Measurements from ENCODE around the gene BBC3. TPM values are rescaled to one million over a fixed set of nuclear protein-coding genes. Genes with fewer than 3 reads are reported as not detected.

The BBC3 gene
- total RNA-seq, 2 experiments from 2014 or later: 39.8 to 42.1 TPM

- peak overlapping the region in 1 of 2 donors; percentile 22 for H3K27ac ChIP-seq (ENCODE audit: low read depth in 1 of 2, low read length in 2 of 2)
- peak overlapping the region; percentile 98 for H3K27ac Mint-ChIP-seq
- peaks cover 84% of the 10 kb centered on the region for H3K4me1 Mint-ChIP-seq (ENCODE audit: low read depth)
- H3K9me3 Mint-ChIP-seq: no peaks in the 10 kb centered on the region
- H3K36me3 Mint-ChIP-seq (ENCODE audit: low read depth): peaks cover 55% of the 10 kb centered on the region
- H3K4me1 ChIP-seq (ENCODE audit: insufficient read depth, low read length): peaks cover 84% of the 10 kb centered on the region
- no peaks in the 10 kb centered on the region for H3K9me3 ChIP-seq (ENCODE audit: control insufficient read depth in 1 of 2, insufficient read depth in 1 of 2, low read length in 2 of 2)
- CTCF ChIA-PET: interaction anchor here (3.5 kb wide), 1 partner anchor 65 kb away, joined by 22 read pairs; no protein-coding TSS in a partner anchor
- H3K4me3 ChIP-seq (ENCODE audit: low read length): no peak overlapping the region
- peaks cover 17% of the 10 kb centered on the region for H3K36me3 ChIP-seq (ENCODE audit: insufficient read depth, low read length)
- ATAC-seq (ENCODE audit: poor library complexity) (no peak), DNase-seq (no peak)
- peak overlapping the region; percentile 3 for H3K4me3 Mint-ChIP-seq
- no peaks in the 10 kb centered on the region for H3K27me3 ChIP-seq (ENCODE audit: control insufficient read depth in 1 of 2, insufficient read depth in 2 of 2, low read length in 2 of 2)
- H3K27me3 Mint-ChIP-seq: no peaks in the 10 kb centered on the region
- intact Hi-C loops (cut with DNase I, micrococcal nuclease): no loop called here
- POLR2A ChIA-PET: interaction anchor here (0.8 to 3.6 kb wide), 6 partner anchors 8 to 47 kb away, joined by 3 to 81 read pairs (median 4); no protein-coding TSS in a partner anchor
- no peak for TF ChIP-seq CTCF (IDR thresholded peaks at IDR 0.05)
Measured at GRCh38 chr19:47179653-47180310, 51.2 kb downstream of the BBC3 start.

- Mint-ChIP-seq H3K27me3 (no peaks in the 10 kb centered on the region), H3K4me1 (ENCODE audit: low read depth) (peaks cover 69% of the 10 kb centered on the region), H3K4me3 (peak overlapping the region; percentile 81), H3K27ac (peak overlapping the region; percentile 98), H3K9me3 (no peaks in the 10 kb centered on the region), H3K36me3 (ENCODE audit: low read depth) (peaks cover 59% of the 10 kb centered on the region)
- Histone ChIP-seq H3K4me1 (ENCODE audit: insufficient read depth, low read length) (peaks cover 56% of the 10 kb centered on the region), H3K9me3 (ENCODE audit: control insufficient read depth in 1 of 2, insufficient read depth in 1 of 2, low read length in 2 of 2) (no peaks in the 10 kb centered on the region), H3K27me3 (ENCODE audit: control insufficient read depth in 1 of 2, insufficient read depth in 2 of 2, low read length in 2 of 2) (no peaks in the 10 kb centered on the region), H3K36me3 (ENCODE audit: insufficient read depth, low read length) (peaks cover 23% of the 10 kb centered on the region), H3K4me3 (ENCODE audit: low read length) (peak overlapping the region; percentile 6), H3K27ac (ENCODE audit: low read depth in 1 of 2, low read length in 2 of 2) (peak overlapping the region; percentile 60 to 68)
- DNase-seq (peak in 11 of 14 experiments; percentile 22 to 82 (median 43)), ATAC-seq (ENCODE audit: poor library complexity) (peak; percentile 85)
- no peak for TF ChIP-seq CTCF (IDR thresholded peaks at IDR 0.05)
- CTCF ChIA-PET: interaction anchor here (1.0 to 3.5 kb wide), 9 partner anchors 10 to 68 kb away, joined by 4 to 22 read pairs (median 5); partner anchors contain the start of gene SAE1
- POLR2A ChIA-PET: interaction anchor here (0.6 to 3.6 kb wide), 16 partner anchors 11 to 80 kb away, joined by 3 to 81 read pairs (median 8); partner anchors contain the start of genes CCDC9 and ZC3H4
- intact Hi-C loops (cut with DNase I, micrococcal nuclease): loop anchor here (1.0 to 2.0 kb wide), 4 partner anchors 10 to 30 kb away; no protein-coding TSS in a partner anchor
Measured at GRCh38 chr19:47176627-47177090, 54.3 kb downstream of the BBC3 start.

- ATAC-seq (ENCODE audit: poor library complexity) (no peak), DNase-seq (no peak)
- CTCF ChIA-PET: interaction anchor here (1.0 to 3.5 kb wide), 8 partner anchors 10 to 68 kb away, joined by 4 to 22 read pairs (median 6); no protein-coding TSS in a partner anchor
- H3K36me3 ChIP-seq (ENCODE audit: insufficient read depth, low read length): peaks cover 27% of the 10 kb centered on the region
- H3K4me1 ChIP-seq (ENCODE audit: insufficient read depth, low read length): peaks cover 52% of the 10 kb centered on the region
- H3K27me3 ChIP-seq (ENCODE audit: control insufficient read depth in 1 of 2, insufficient read depth in 2 of 2, low read length in 2 of 2): no peaks in the 10 kb centered on the region
- intact Hi-C loops (cut with DNase I, micrococcal nuclease): loop anchor here (1.0 to 2.0 kb wide), 3 partner anchors 10 to 17 kb away; no protein-coding TSS in a partner anchor
- Mint-ChIP-seq H3K4me1 (ENCODE audit: low read depth) (peaks cover 69% of the 10 kb centered on the region), H3K4me3 (peak overlapping the region; percentile 81), H3K36me3 (ENCODE audit: low read depth) (peaks cover 59% of the 10 kb centered on the region), H3K27ac (peak overlapping the region; percentile 98), H3K27me3 (no peaks in the 10 kb centered on the region), H3K9me3 (no peaks in the 10 kb centered on the region)
- no peaks in the 10 kb centered on the region for H3K9me3 ChIP-seq (ENCODE audit: control insufficient read depth in 1 of 2, insufficient read depth in 1 of 2, low read length in 2 of 2)
- peak overlapping the region; percentile 6 for H3K4me3 ChIP-seq (ENCODE audit: low read length)
- TF ChIP-seq CTCF (IDR thresholded peaks at IDR 0.05): no peak
- POLR2A ChIA-PET: interaction anchor here (0.6 to 3.6 kb wide), 13 partner anchors 10 to 69 kb away, joined by 3 to 81 read pairs (median 11); partner anchors contain the start of gene ZC3H4
- H3K27ac ChIP-seq (ENCODE audit: low read depth in 1 of 2, low read length in 2 of 2): peak overlapping the region; percentile 60 to 68
Measured at GRCh38 chr19:47176071-47176626, 54.9 kb downstream of the BBC3 start.

Data from CD4-positive, alpha-beta T cell (primary cell).